ENCODE data around the gene VAT1L. TPM values are rescaled to one million over a fixed set of nuclear protein-coding genes. Genes with fewer than 3 reads are reported as not detected.

VAT1L gene
- total RNA-seq, 2 donors from 2014 or later, result 0.53 to 4.1 TPM

DNA sequence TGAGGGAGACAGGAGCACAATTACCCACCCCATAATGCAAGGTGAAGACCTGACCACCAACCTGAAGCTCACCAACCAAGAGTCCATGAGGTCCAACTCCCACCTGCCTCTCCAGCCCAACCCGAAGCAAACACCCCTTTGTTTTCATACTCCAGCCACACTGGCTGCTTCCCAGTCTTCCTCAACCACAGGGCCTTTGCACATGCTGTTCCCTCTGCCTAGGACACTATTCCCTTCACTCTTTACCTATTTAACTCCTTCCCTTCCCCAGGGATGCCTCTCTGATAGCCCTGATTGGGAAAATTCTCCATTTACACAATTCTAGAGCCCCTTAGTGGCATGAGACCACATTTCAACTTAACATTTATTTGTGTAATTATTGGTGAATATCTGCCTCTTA, 86.0 kb downstream of the VAT1L start:
- H3K9ac ChIP-seq (ENCODE audit: extremely low read depth, low read length, poor library complexity, severe bottlenecking), result no peak overlapping the region
- TF ChIP-seq, protein P1, sequence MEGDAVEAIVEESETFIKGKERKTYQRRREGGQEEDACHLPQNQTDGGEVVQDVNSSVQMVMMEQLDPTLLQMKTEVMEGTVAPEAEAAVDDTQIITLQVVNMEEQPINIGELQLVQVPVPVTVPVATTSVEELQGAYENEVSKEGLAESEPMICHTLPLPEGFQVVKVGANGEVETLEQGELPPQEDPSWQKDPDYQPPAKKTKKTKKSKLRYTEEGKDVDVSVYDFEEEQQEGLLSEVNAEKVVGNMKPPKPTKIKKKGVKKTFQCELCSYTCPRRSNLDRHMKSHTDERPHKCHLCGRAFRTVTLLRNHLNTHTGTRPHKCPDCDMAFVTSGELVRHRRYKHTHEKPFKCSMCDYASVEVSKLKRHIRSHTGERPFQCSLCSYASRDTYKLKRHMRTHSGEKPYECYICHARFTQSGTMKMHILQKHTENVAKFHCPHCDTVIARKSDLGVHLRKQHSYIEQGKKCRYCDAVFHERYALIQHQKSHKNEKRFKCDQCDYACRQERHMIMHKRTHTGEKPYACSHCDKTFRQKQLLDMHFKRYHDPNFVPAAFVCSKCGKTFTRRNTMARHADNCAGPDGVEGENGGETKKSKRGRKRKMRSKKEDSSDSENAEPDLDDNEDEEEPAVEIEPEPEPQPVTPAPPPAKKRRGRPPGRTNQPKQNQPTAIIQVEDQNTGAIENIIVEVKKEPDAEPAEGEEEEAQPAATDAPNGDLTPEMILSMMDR (conservative IDR thresholded peaks at IDR 0.05), result no peak
- Mint-ChIP-seq H3K27me3 (ENCODE audit: insufficient read depth) (peaks cover 48% of the 10 kb centered on the region), H3K27ac (no peak overlapping the region), H3K4me1 (peaks cover 7% of the 10 kb centered on the region), H3K4me3 (no peak overlapping the region), H3K36me3 (ENCODE audit: low read depth) (no peaks in the 10 kb centered on the region), H3K9me3 (peaks cover 5% of the 10 kb centered on the region)
- H3K36me3 ChIP-seq (ENCODE audit: control insufficient read depth, insufficient read depth, low read length), result no peaks in the 10 kb centered on the region
- H3K4me1 ChIP-seq (ENCODE audit: control insufficient read depth, insufficient read depth, low read length), result peaks cover 3% of the 10 kb centered on the region
- no peaks in the 10 kb centered on the region for H3K27me3 ChIP-seq (ENCODE audit: control insufficient read depth, insufficient read depth, low read length, poor library complexity, severe bottlenecking)
- H3K27ac ChIP-seq (ENCODE audit: low read depth, low read length), result no peak overlapping the region
- DNase-seq, result no peak
- no peaks in the 10 kb centered on the region for H3K9me3 ChIP-seq (ENCODE audit: control insufficient read depth, low read length)
- 90 to 100% methylated on average over 1 of the region's 1 CpG for WGBS, 2 experiments (ENCODE audit: insufficient coverage in 1 of 2, insufficient read length in 1 of 2)
- H3K4me3 ChIP-seq (ENCODE audit: low read length), result no peak overlapping the region

DNA sequence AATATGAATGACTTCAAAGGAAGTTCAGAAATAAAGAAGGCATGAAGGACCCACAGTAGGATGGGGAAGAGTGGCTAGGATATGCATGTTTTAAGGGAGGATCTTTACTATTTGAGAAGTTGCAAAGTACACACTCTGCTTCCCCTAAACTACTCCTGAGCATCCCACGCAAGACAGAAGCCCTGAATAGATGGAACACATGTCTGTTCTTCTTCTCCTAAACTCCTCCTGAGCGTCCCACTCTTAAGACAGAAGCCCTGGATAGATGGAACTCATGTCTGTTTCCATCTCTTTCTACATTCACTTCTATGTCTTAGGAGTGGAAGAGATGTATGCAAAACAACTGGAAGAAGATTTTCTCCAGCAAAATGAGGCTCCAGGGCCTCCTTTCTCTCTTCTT, 88.4 kb downstream of the VAT1L start:
- no peak overlapping the region for H3K9ac ChIP-seq (ENCODE audit: extremely low read depth, low read length, poor library complexity, severe bottlenecking)
- TF ChIP-seq, protein P1 (conservative IDR thresholded peaks at IDR 0.05), result no peak
- no peak for DNase-seq
- Mint-ChIP-seq H3K36me3 (ENCODE audit: low read depth) (no peaks in the 10 kb centered on the region), H3K27ac (no peak overlapping the region), H3K4me3 (no peak overlapping the region), H3K4me1 (peaks cover 7% of the 10 kb centered on the region), H3K9me3 (peaks cover 5% of the 10 kb centered on the region), H3K27me3 (ENCODE audit: insufficient read depth) (peaks cover 42% of the 10 kb centered on the region)
- 95 to 100% methylated on average over 1 to 2 of the region's 2 CpGs for WGBS, 2 experiments (ENCODE audit: insufficient coverage in 1 of 2, insufficient read length in 1 of 2)
- no peak overlapping the region for H3K27ac ChIP-seq (ENCODE audit: low read depth, low read length)
- H3K4me3 ChIP-seq (ENCODE audit: low read length), result no peak overlapping the region
- H3K9me3 ChIP-seq (ENCODE audit: control insufficient read depth, low read length), result no peaks in the 10 kb centered on the region
- no peaks in the 10 kb centered on the region for H3K36me3 ChIP-seq (ENCODE audit: control insufficient read depth, insufficient read depth, low read length)
- H3K27me3 ChIP-seq (ENCODE audit: control insufficient read depth, insufficient read depth, low read length, poor library complexity, severe bottlenecking), result no peaks in the 10 kb centered on the region
- H3K4me1 ChIP-seq (ENCODE audit: control insufficient read depth, insufficient read depth, low read length), result peaks cover 3% of the 10 kb centered on the region

DNA sequence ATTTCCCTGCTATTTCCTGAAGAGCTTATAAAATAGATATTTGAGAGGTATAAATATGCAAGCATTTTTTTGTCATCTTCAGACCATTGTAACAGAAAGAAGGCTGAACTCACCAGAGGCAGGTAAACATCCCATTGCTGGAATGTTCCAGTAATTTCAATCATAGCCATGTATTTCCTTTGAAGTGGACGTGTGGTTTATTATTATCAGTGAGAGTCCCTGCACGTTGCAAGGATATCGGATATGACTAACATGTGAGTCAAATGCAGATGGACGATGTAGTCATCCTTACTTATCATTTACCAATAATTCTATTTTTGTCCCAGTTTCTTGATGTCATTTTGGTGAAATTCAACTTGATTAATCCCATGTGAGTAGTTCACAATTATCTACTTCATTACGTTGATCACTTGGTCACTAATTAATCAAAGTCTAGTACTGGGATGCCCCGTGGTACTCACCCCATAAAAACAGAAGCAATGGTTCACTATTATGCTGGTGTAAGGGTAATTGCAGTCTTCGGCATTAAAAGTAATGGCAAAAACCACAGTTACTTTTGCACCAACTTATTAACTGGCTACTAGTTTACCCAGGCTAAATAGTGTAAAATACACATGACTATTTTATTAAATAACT, 89.5 kb downstream of the VAT1L start:
- Histone ChIP-seq H3K4me3 (ENCODE audit: low read length) (no peak overlapping the region), H3K9me3 (ENCODE audit: control insufficient read depth, low read length) (no peaks in the 10 kb centered on the region), H3K27me3 (ENCODE audit: control insufficient read depth, insufficient read depth, low read length, poor library complexity, severe bottlenecking) (no peaks in the 10 kb centered on the region), H3K4me1 (ENCODE audit: control insufficient read depth, insufficient read depth, low read length) (peaks cover 3% of the 10 kb centered on the region), H3K9ac (ENCODE audit: extremely low read depth, low read length, poor library complexity, severe bottlenecking) (no peak overlapping the region), H3K27ac (ENCODE audit: low read depth, low read length) (no peak overlapping the region), H3K36me3 (ENCODE audit: control insufficient read depth, insufficient read depth, low read length) (no peaks in the 10 kb centered on the region)
- Mint-ChIP-seq H3K27me3 (ENCODE audit: insufficient read depth) (peaks cover 37% of the 10 kb centered on the region), H3K9me3 (peaks cover 5% of the 10 kb centered on the region), H3K27ac (no peak overlapping the region), H3K36me3 (ENCODE audit: low read depth) (no peaks in the 10 kb centered on the region), H3K4me1 (peaks cover 7% of the 10 kb centered on the region), H3K4me3 (no peak overlapping the region)
- no peak for DNase-seq
- TF ChIP-seq, protein P1 (conservative IDR thresholded peaks at IDR 0.05), result no peak
- 89 to 91% methylated on average over 4 to 7 of the region's 7 CpGs for WGBS, 2 experiments (ENCODE audit: insufficient coverage in 1 of 2, insufficient read length in 1 of 2)

Data from endodermal cell (in vitro differentiated cells).